Prostate gland (tissue), 2 donors: ENCODE results near the gene RIPOR1.

ENCODE experiments used
- POLR2A ChIP-seq: fragments of 450-650 bp; IDR thresholded peaks from one replicate; pipeline ENCODE4 v1.6.1; 2016; ENCODE audit warnings: antibody characterized with exemption, mild to moderate bottlenecking
- POLR2AphosphoS5 ChIP-seq: sonication (generic); formaldehyde crosslinking; IDR thresholded peaks from one replicate; pipeline ENCODE4 v1.6.1; 2017; ENCODE audit warnings: antibody characterized with exemption
- TF ChIP-seq, protein P1 (sequence below), 4 experiments: fragments of 200-600 bp in 2 of 4; fragments of 450-650 bp in 2 of 4; sonication (generic) in 2 of 4; IDR thresholded peaks; 1 replicate in 3 of 4; 2 replicates in 1 of 4; pipeline ENCODE4 v1.5.1; 2016 to 2019; ENCODE audit warnings: antibody characterized with exemption in 4 of 4, mild to moderate bottlenecking in 2 of 4, moderate library complexity in 2 of 4

GRCh38 chr16:67490335-67491096 is 38.1 kb upstream of the RIPOR1 start:
- TF ChIP-seq, protein P1, sequence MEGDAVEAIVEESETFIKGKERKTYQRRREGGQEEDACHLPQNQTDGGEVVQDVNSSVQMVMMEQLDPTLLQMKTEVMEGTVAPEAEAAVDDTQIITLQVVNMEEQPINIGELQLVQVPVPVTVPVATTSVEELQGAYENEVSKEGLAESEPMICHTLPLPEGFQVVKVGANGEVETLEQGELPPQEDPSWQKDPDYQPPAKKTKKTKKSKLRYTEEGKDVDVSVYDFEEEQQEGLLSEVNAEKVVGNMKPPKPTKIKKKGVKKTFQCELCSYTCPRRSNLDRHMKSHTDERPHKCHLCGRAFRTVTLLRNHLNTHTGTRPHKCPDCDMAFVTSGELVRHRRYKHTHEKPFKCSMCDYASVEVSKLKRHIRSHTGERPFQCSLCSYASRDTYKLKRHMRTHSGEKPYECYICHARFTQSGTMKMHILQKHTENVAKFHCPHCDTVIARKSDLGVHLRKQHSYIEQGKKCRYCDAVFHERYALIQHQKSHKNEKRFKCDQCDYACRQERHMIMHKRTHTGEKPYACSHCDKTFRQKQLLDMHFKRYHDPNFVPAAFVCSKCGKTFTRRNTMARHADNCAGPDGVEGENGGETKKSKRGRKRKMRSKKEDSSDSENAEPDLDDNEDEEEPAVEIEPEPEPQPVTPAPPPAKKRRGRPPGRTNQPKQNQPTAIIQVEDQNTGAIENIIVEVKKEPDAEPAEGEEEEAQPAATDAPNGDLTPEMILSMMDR (IDR thresholded peaks at IDR 0.05): no peak
- no peak for TF ChIP-seq POLR2AphosphoS5
- TF ChIP-seq POLR2A: no peak
